SK-N-SH treated with all-trans-retinoic acid at 6 μM for 48 hours (cell line): ENCODE measurements around the gene MRPL36.

Experiments
- ATAC-seq: fragments of 200-7000 bp; cut with Tn5 transposase; 3 replicates; pipeline ENCODE4 v1.9.1; 2020; ENCODE audit warnings: mild to moderate bottlenecking, moderate library complexity
- ARNTL ChIP-seq: fragments of 450-650 bp; formaldehyde crosslinking; IDR thresholded peaks from 2 replicates; pipeline ENCODE4 v1.5.0; 2020; ENCODE audit warnings: low read depth, mild to moderate bottlenecking, moderate library complexity, borderline replicate concordance
- BACH2 ChIP-seq: fragments of 250-450 bp; sonication (Bioruptor Pico); IDR thresholded peaks from 2 replicates; pipeline ENCODE4 v1.9.0; 2021; ENCODE audit warnings: mild to moderate bottlenecking, borderline replicate concordance
- CREB5 ChIP-seq: fragments of 250-450 bp; sonication (Bioruptor Pico); IDR thresholded peaks from 2 replicates; pipeline ENCODE4 v1.5.1; 2020; ENCODE audit warnings: low read depth, mild to moderate bottlenecking, moderate library complexity
- CSDC2 ChIP-seq: fragments of 250-450 bp; sonication (Bioruptor Pico); IDR thresholded peaks from 2 replicates; pipeline ENCODE4 v1.5.0; 2020; ENCODE audit warnings: mild to moderate bottlenecking, moderate library complexity
- CSRNP3 ChIP-seq: fragments of 250-450 bp; sonication (Bioruptor Pico); IDR thresholded peaks from 2 replicates; pipeline ENCODE4 v1.5.1; 2021; ENCODE audit warnings: mild to moderate bottlenecking, moderate library complexity
- ESRRG ChIP-seq: fragments of 250-450 bp; sonication (Bioruptor Pico); IDR thresholded peaks from 2 replicates; pipeline ENCODE4 v1.6.1; 2021; ENCODE audit warnings: mild to moderate bottlenecking
- ISL1 ChIP-seq: fragments of 250-450 bp; sonication (Bioruptor Pico); IDR thresholded peaks from 2 replicates; pipeline ENCODE4 v2.1.2; 2022; ENCODE audit warnings: mild to moderate bottlenecking, moderate library complexity
- PATZ1 ChIP-seq: fragments of 250-450 bp; sonication (Bioruptor Pico); IDR thresholded peaks from 2 replicates; pipeline ENCODE4 v1.8.0; 2020; ENCODE audit warnings: mild to moderate bottlenecking, moderate library complexity, borderline replicate concordance
- POU6F1 ChIP-seq: fragments of 250-450 bp; sonication (Bioruptor Pico); IDR thresholded peaks from 2 replicates; pipeline ENCODE4 v1.8.0; 2021; ENCODE audit warnings: low read depth, mild to moderate bottlenecking, moderate library complexity, borderline replicate concordance
- PPARA ChIP-seq: fragments of 250-450 bp; sonication (Bioruptor Pico); IDR thresholded peaks from 2 replicates; pipeline ENCODE4 v1.5.0; 2020; ENCODE audit warnings: mild to moderate bottlenecking, borderline replicate concordance
- SNAI2 ChIP-seq: fragments of 250-450 bp; sonication (Bioruptor Pico); IDR thresholded peaks from 2 replicates; pipeline ENCODE4 v1.5.0; 2020; ENCODE audit warnings: mild to moderate bottlenecking, moderate library complexity
- TCF4 ChIP-seq: fragments of 250-450 bp; sonication (Bioruptor Pico); IDR thresholded peaks from 2 replicates; pipeline ENCODE4 v1.8.0; 2021; ENCODE audit warnings: mild to moderate bottlenecking, moderate library complexity, borderline replicate concordance
- TOX ChIP-seq: fragments of 250-450 bp; sonication (Bioruptor Pico); IDR thresholded peaks from 2 replicates; pipeline ENCODE4 v1.8.0; 2021; ENCODE audit warnings: mild to moderate bottlenecking, moderate library complexity, borderline replicate concordance
- ZFP3 ChIP-seq: fragments of 250-450 bp; sonication (Bioruptor Pico); IDR thresholded peaks from 2 replicates; pipeline ENCODE4 v1.5.0; 2020; ENCODE audit warnings: mild to moderate bottlenecking, moderate library complexity
- ZFP30 ChIP-seq: fragments of 450-650 bp; formaldehyde crosslinking; IDR thresholded peaks from 2 replicates; pipeline ENCODE4 v1.5.0; 2022; ENCODE audit warnings: mild to moderate bottlenecking, moderate library complexity
- ZNF565 ChIP-seq: fragments of 450-650 bp; formaldehyde crosslinking; conservative IDR thresholded peaks from 2 replicates; pipeline ENCODE4 v1.5.0; 2020; ENCODE audit warnings: low read depth, mild to moderate bottlenecking, moderate library complexity
- ZNF70 ChIP-seq: fragments of 450-650 bp; formaldehyde crosslinking; IDR thresholded peaks from 2 replicates; pipeline ENCODE4 v1.5.0; 2020; ENCODE audit warnings: mild to moderate bottlenecking, moderate library complexity
- ZNF8 ChIP-seq: fragments of 450-650 bp; formaldehyde crosslinking; IDR thresholded peaks from 2 replicates; pipeline ENCODE4 v1.5.0; 2020; ENCODE audit warnings: mild to moderate bottlenecking, moderate library complexity

Gene MRPL36

GRCh38 chr5:1826235-1826980 is 26.8 kb upstream of the MRPL36 start:
- ATAC-seq, result no peak
- TF ChIP-seq TCF4 (CRISPR knock-in tag), result no peak
- no peak for TF ChIP-seq BACH2
- TF ChIP-seq ZNF565 (CRISPR knock-in tag), result no peak
- no peak for TF ChIP-seq ESRRG (CRISPR knock-in tag)
- no peak for TF ChIP-seq ARNTL (CRISPR knock-in tag)
- no peak for TF ChIP-seq CREB5 (CRISPR knock-in tag)
- no peak for TF ChIP-seq TOX (CRISPR knock-in tag)
- TF ChIP-seq ZNF8 (CRISPR knock-in tag), result no peak
- TF ChIP-seq ZFP3 (CRISPR knock-in tag), result no peak
- TF ChIP-seq ZNF70 (CRISPR knock-in tag), result no peak
- no peak for TF ChIP-seq SNAI2 (CRISPR knock-in tag)
- no peak for TF ChIP-seq ISL1 (CRISPR knock-in tag)
- TF ChIP-seq ZFP30 (CRISPR knock-in tag), result no peak
- no peak for TF ChIP-seq PATZ1
- no peak for TF ChIP-seq CSDC2
- no peak for TF ChIP-seq POU6F1 (CRISPR knock-in tag)
- TF ChIP-seq, all 23 proteins: peak for 0

- no peak for TF ChIP-seq TOX (CRISPR knock-in tag)
- TF ChIP-seq PATZ1, result no peak
- no peak for TF ChIP-seq PPARA (CRISPR knock-in tag)
- no peak for TF ChIP-seq CSRNP3
- no peak for TF ChIP-seq ZFP30 (CRISPR knock-in tag)
- no peak for ATAC-seq
Observed at GRCh38 chr5:1824903-1825841, 25.5 kb upstream of the MRPL36 start.

- no peak for TF ChIP-seq ARNTL (CRISPR knock-in tag)
- TF ChIP-seq CSRNP3, result no peak
- TF ChIP-seq ESRRG (CRISPR knock-in tag), result no peak
- TF ChIP-seq POU6F1 (CRISPR knock-in tag), result no peak
- TF ChIP-seq ZFP3 (CRISPR knock-in tag), result no peak
- no peak for TF ChIP-seq PATZ1
- TF ChIP-seq SNAI2 (CRISPR knock-in tag), result no peak
- TF ChIP-seq, all 23 proteins: peak for 0
- ATAC-seq, result no peak
Observed at GRCh38 chr5:1824109-1824821, 24.6 kb upstream of the MRPL36 start.
